Fibroblast of lung (primary cell): ENCODE data around the gene DBH.

ENCODE experiments used
- CTCF ChIP-seq, 2 donors: IDR thresholded peaks in 1 of 2; conservative IDR thresholded peaks in 1 of 2; 1 replicate in 1 of 2; 2 replicates in 1 of 2; pipeline ENCODE4 v1.5.1; 2011 to 2012; ENCODE audit warnings: low read length in 2 of 2, control low read depth in 1 of 2, inconsistent platforms in 1 of 2, low read depth in 1 of 2, mild to moderate bottlenecking in 1 of 2
- EZH2 ChIP-seq: IDR thresholded peaks from 2 replicates; pipeline ENCODE4 v1.5.1; 2012; ENCODE audit warnings: low read length, control low read depth, mild to moderate bottlenecking; ENCODE audit errors: missing control alignments

- TF ChIP-seq CTCF (conservative IDR thresholded peaks at IDR 0.05 in 1 of 2, IDR thresholded peaks at IDR 0.05 in 1 of 2; ENCODE audit: low read depth in 1 of 2, low read length in 2 of 2) = no peak
- no peak for TF ChIP-seq EZH2
Observed at GRCh38 chr9:133594310-133594709, 41.9 kb upstream of the DBH start.
